SK-N-MC (cell line): ENCODE results near the gene PPIP5K2.

ENCODE experiments used
- DNase-seq: peaks from one replicate; pipeline ENCODE4 v3.0.0-alpha.2; 2011; ENCODE audit warnings: low read depth, low spot score
- H3K27ac ChIP-seq: fragments of 200-600 bp; sonication (generic); 2 replicates; pipeline ENCODE4 v1.5.1; 2016; ENCODE audit warnings: mixed run types
- H3K36me3 ChIP-seq: fragments of 200-600 bp; sonication (generic); 2 replicates; pipeline ENCODE4 v1.6.1; 2017; ENCODE audit warnings: antibody characterized with exemption, low read length, mixed read lengths; ENCODE audit not compliant: insufficient read depth
- H3K4me3 ChIP-seq: fragments of 200-600 bp; sonication (generic); 2 replicates; pipeline ENCODE4 v1.5.1; 2016
- H3K9ac ChIP-seq: fragments of 200-600 bp; sonication (generic); 2 replicates; pipeline ENCODE4 v1.8.0; 2017; ENCODE audit warnings: mixed run types, mixed read lengths; ENCODE audit not compliant: insufficient read length
- H3K9me3 ChIP-seq: fragments of 200-600 bp; sonication (generic); 2 replicates; pipeline ENCODE4 v1.6.1; 2017; ENCODE audit warnings: low read depth, mild to moderate bottlenecking, antibody characterized with exemption, low read length, moderate library complexity, mixed read lengths
- EZH2 ChIP-seq: fragments of 200-600 bp; sonication (generic); IDR thresholded peaks from one replicate; pipeline ENCODE4 v1.6.1; 2017; ENCODE audit warnings: antibody characterized with exemption
- FOXP2 ChIP-seq: optimal IDR thresholded peaks from 2 replicates; pipeline ENCODE3; 2011; ENCODE audit warnings: mild to moderate bottlenecking, moderate library complexity; ENCODE audit not compliant: insufficient read depth; ENCODE audit errors: extremely low read length, control extremely low read depth
- POLR2AphosphoS5 ChIP-seq: IDR thresholded peaks from 2 replicates; pipeline ENCODE4 v1.6.1; 2012; ENCODE audit warnings: mild to moderate bottlenecking, low read depth, low read length, borderline replicate concordance

PPIP5K2 gene

GRCh38 chr5:103207011-103207410 is 86.9 kb downstream of the PPIP5K2 start:
- H3K27ac ChIP-seq = no peak overlapping the region
- H3K4me3 ChIP-seq = no peak overlapping the region
- TF ChIP-seq EZH2 (no peak), FOXP2 (no peak), POLR2AphosphoS5 (no peak)
- no peak overlapping the region for H3K9ac ChIP-seq
- DNase-seq = no peak
- H3K9me3 ChIP-seq = no peaks in the 10 kb centered on the region
- no peaks in the 10 kb centered on the region for H3K36me3 ChIP-seq

DNA sequence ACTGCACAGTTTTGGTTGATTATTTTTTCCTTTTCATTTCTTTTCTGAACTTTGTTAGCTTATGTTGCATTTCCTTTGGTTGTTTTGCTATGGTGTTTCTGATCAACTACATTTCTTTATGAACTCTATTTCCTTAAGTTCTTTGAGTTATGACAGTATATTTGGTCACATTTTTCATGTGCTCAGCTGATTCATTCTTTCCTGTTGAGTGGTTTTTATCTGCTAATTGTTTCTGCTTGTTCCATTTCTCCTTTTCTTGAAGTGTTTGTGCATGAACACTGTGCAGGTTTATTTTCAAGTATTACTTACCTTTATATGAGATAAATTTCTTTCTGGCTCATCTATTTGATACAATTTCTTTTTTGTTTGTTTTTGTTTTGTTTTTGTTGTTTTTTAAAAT is 87.6 kb downstream of the PPIP5K2 start:
- no peak overlapping the region for H3K9ac ChIP-seq
- no peaks in the 10 kb centered on the region for H3K9me3 ChIP-seq
- no peak for DNase-seq
- H3K36me3 ChIP-seq = no peaks in the 10 kb centered on the region
- no peak overlapping the region for H3K4me3 ChIP-seq
- TF ChIP-seq FOXP2 = no peak
- no peak for TF ChIP-seq EZH2
- no peak for TF ChIP-seq POLR2AphosphoS5
- no peak overlapping the region for H3K27ac ChIP-seq

DNA sequence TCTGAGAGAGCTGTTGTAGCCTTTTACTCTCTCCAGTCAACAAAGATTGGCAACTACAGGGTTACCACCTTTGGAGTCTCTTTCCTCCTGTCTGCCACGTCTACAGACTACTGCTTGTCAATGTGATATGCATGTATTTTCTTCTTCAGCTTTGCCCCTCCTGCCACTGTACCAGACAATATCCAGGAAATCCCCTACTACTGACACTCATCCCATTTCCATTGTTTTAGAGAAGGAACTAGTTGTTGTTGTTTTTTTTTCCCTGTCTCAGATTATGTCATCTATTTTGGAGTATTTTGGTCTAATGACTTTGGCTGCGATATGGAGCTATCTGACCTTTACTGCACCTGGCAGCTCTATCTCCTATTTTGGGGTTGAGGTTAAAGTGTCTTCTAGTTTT is 88.4 kb downstream of the PPIP5K2 start:
- no peaks in the 10 kb centered on the region for H3K9me3 ChIP-seq
- no peak overlapping the region for H3K9ac ChIP-seq
- DNase-seq = no peak
- H3K27ac ChIP-seq = no peak overlapping the region
- no peak for TF ChIP-seq POLR2AphosphoS5
- no peaks in the 10 kb centered on the region for H3K36me3 ChIP-seq
- no peak overlapping the region for H3K4me3 ChIP-seq

GRCh38 chr5:103209065-103209464 is 89.0 kb downstream of the PPIP5K2 start:
- TF ChIP-seq POLR2AphosphoS5 (no peak), FOXP2 (no peak), EZH2 (no peak)
- Histone ChIP-seq H3K27ac (no peak overlapping the region), H3K9ac (no peak overlapping the region), H3K9me3 (no peaks in the 10 kb centered on the region), H3K36me3 (no peaks in the 10 kb centered on the region), H3K4me3 (no peak overlapping the region)
- DNase-seq = no peak

DNA sequence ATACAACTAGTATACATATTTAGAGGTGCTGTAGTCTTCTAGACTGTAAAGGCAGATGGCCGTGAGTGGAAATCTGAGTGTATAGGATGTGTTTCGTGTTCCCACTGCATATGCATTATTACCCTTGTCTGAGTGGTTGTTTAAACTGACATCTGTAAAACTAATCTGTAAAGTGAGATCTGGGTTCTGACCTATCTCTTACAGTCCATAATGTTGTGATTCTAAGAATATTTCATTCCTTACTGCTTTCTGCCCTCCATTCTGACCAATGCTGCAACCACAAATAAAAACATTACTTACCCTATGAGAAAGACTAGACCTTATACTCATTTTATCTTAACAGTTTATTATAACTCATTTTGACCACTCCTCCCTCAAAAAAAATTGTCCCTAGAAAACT is 90.9 kb downstream of the PPIP5K2 start:
- no peaks in the 10 kb centered on the region for H3K36me3 ChIP-seq
- no peaks in the 10 kb centered on the region for H3K9me3 ChIP-seq
- no peak for DNase-seq
- no peak overlapping the region for H3K9ac ChIP-seq
- H3K4me3 ChIP-seq = no peak overlapping the region
- no peak overlapping the region for H3K27ac ChIP-seq
- TF ChIP-seq EZH2 = no peak
- no peak for TF ChIP-seq POLR2AphosphoS5
- TF ChIP-seq FOXP2 = no peak

GRCh38 chr5:103211576-103212561 is 91.8 kb downstream of the PPIP5K2 start:
- Histone ChIP-seq H3K4me3 (peak overlapping the region; percentile 28; the same call in 1 of the 2 replicates), H3K36me3 (no peaks in the 10 kb centered on the region), H3K9me3 (no peaks in the 10 kb centered on the region), H3K9ac (no peak overlapping the region), H3K27ac (peak overlapping the region; percentile 49; the same call in 1 of the 2 replicates)
- TF ChIP-seq EZH2 (no peak), FOXP2 (no peak), POLR2AphosphoS5 (peak; percentile 41; the same call in 1 of the 2 replicates)
- DNase-seq = peak; percentile 91

DNA sequence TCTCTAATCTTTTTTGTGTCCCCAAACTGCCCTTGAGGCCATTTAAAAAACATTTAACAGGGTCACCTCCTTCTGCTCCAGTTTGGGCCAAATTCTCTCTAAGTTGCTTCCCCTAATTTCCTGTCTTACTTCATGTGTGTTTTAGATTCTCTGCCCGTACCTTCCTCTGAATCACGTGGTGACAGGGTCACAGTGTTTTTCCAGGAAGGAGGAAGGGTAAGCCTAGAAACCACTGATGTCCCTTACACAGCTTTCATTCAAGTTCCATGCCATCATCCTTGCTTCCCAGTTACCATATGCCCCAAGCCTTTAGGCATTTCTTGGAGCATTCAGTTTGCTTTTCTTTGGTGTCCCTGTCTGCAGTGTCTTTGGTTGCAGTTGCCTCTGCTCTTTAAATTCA is 96.0 kb downstream of the PPIP5K2 start:
- Histone ChIP-seq H3K36me3 (no peaks in the 10 kb centered on the region), H3K4me3 (no peak overlapping the region), H3K27ac (no peak overlapping the region), H3K9me3 (no peaks in the 10 kb centered on the region), H3K9ac (no peak overlapping the region)
- no peak for DNase-seq
- TF ChIP-seq EZH2 (no peak), FOXP2 (no peak), POLR2AphosphoS5 (no peak)

DNA sequence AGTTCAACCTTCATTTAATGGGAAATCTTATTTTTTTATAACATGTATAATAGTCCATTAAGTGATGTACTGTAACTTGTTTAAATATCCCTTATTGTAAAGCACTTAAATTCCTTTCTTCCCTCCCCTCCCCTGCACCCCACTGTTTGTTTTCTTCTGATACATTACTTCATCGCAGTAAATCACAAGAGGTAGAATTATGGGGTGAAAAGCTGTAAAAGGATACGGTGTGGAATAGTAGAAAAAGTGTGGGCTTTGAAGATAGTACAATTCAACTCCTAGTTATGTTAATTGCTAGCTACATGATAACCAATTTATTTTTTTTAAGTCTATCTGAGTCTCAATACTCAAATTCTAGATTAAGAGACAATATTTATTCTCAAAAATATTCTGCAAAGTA is 96.6 kb downstream of the PPIP5K2 start:
- Histone ChIP-seq H3K36me3 (no peaks in the 10 kb centered on the region), H3K4me3 (no peak overlapping the region), H3K9ac (no peak overlapping the region), H3K9me3 (no peaks in the 10 kb centered on the region), H3K27ac (no peak overlapping the region)
- TF ChIP-seq FOXP2 = no peak
- DNase-seq = no peak

DNA sequence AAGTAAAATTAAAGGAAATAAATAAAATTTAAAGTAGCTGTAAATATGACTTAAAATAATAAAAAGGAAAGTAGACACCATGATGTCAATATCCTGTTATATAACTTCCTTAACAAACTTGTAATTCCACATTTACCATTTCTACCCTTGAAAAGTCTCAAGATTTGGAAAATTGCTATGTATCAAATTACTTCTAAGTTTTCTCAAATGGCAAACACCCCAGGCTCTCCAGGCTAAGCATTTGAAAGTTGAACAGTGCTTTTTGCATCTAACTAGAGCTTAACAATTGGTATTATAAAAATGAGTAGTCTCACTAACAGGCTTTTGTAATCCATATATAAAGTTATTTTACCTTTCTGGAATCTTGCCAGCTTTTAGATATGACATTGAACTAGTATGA is 97.0 kb downstream of the PPIP5K2 start:
- H3K9ac ChIP-seq = no peak overlapping the region
- no peak overlapping the region for H3K27ac ChIP-seq
- TF ChIP-seq POLR2AphosphoS5 = no peak
- no peak for TF ChIP-seq EZH2
- no peak for TF ChIP-seq FOXP2
- H3K9me3 ChIP-seq = no peaks in the 10 kb centered on the region
- no peak for DNase-seq
- H3K4me3 ChIP-seq = no peak overlapping the region
- no peaks in the 10 kb centered on the region for H3K36me3 ChIP-seq
